Mucosa of gallbladder (tissue), 1 donor: ENCODE data around the gene SPATA1. TPM values are rescaled to one million over a fixed set of nuclear protein-coding genes. Genes with fewer than 3 reads are reported as not detected.
"Not testable (repeated sequence)": the region's sequence is repeated elsewhere in the genome, so short reads cannot be mapped to it uniquely, and the experiment has no call there.

Experiments used
- DNase-seq: peaks from one replicate; pipeline ENCODE4 v3.0.0-alpha.2; 2020; ENCODE audit warnings: low spot score
- total RNA-seq: library from RNA; stranded (reverse); gene quantifications from one replicate; pipeline ENCODE4 v1.2.1, GENCODE V29; 2021
- donor health status: DM: no; HTN: no; CAD: no.

Gene SPATA1
- total RNA-seq, 1 donor from 2014 or later, result 2.2 TPM

GRCh38 chr1:84587099-84587498, 80.9 kb downstream of the SPATA1 start:
- DNase-seq, result no peak

GRCh38 chr1:84594959-84595358, 88.8 kb downstream of the SPATA1 start:
- DNase-seq, result not testable (repeated sequence)

GRCh38 chr1:84597011-84597410, 90.8 kb downstream of the SPATA1 start:
- no peak for DNase-seq

GRCh38 chr1:84598418-84598817, 92.2 kb downstream of the SPATA1 start:
- no peak for DNase-seq

GRCh38 chr1:84598846-84599741, 92.9 kb downstream of the SPATA1 start:
- no peak for DNase-seq

- no peak for DNase-seq
Observed at GRCh38 chr1:84600796-84601195, 94.6 kb downstream of the SPATA1 start.

GRCh38 chr1:84603223-84603622, 97.0 kb downstream of the SPATA1 start:
- DNase-seq, result no peak

GRCh38 chr1:84603941-84604830, 98.0 kb downstream of the SPATA1 start:
- DNase-seq, result no peak

GRCh38 chr1:84605157-84605556, 99.0 kb downstream of the SPATA1 start:
- DNase-seq, result no peak

GRCh38 chr1:84606977-84607376, 100.8 kb downstream of the SPATA1 start:
- no peak for DNase-seq

- DNase-seq, result no peak
Observed at GRCh38 chr1:84611091-84611490, 104.9 kb downstream of the SPATA1 start.

- DNase-seq, result no peak
Observed at GRCh38 chr1:84611796-84612195, 105.6 kb downstream of the SPATA1 start.

- DNase-seq, result no peak
Observed at GRCh38 chr1:84613026-84613425, 106.8 kb downstream of the SPATA1 start.

GRCh38 chr1:84613887-84614286, 107.7 kb downstream of the SPATA1 start:
- no peak for DNase-seq

GRCh38 chr1:84615790-84616189, 109.6 kb downstream of the SPATA1 start:
- DNase-seq, result no peak

Other genes with a start within 250 kb of the SPATA1 start
- gene SAMD13, start 204.7 kb upstream of the SPATA1 start, total RNA-seq, result 4.1 TPM
- gene DNASE2B, start 107.9 kb upstream of the SPATA1 start, total RNA-seq, result 0.17 TPM
- gene RPF1, start 27.1 kb upstream of the SPATA1 start, total RNA-seq, result 22.4 TPM
- 93.2 TPM for gene GNG5, start 195 bp downstream of the SPATA1 start, total RNA-seq
- gene CTBS, start 68.1 kb downstream of the SPATA1 start, total RNA-seq, result 18.5 TPM
- 22.3 TPM for gene SSX2IP, start 184.1 kb downstream of the SPATA1 start, total RNA-seq